OCI-LY3 (cell line): ENCODE results near the gene AP4S1.
A peak's percentile ranks its signal among the peaks of the same experiment; 100 is the strongest.
"Not testable (repeated sequence)": the region's sequence is repeated elsewhere in the genome, so short reads cannot be mapped to it uniquely, and the experiment has no call there.

Source experiments
- H2AFZ ChIP-seq: fragments of 200-600, 300-600 bp; shearing (Covaris generic); 2 replicates; pipeline ENCODE4 v1.6.0; 2014; ENCODE audit warnings: antibody characterized with exemption, low read depth, low read length
- H3K27ac ChIP-seq: fragments of 200-600, 300-600 bp; sonication (generic); 2 replicates; pipeline ENCODE4 v1.5.1; 2014; ENCODE audit warnings: mild to moderate bottlenecking, low read length, moderate library complexity, mixed read lengths
- H3K27me3 ChIP-seq: fragments of 200-600, 300-600 bp; sonication (generic); 2 replicates; pipeline ENCODE4 v1.6.1; 2014; ENCODE audit warnings: low read depth, low read length, mixed read lengths
- H3K36me3 ChIP-seq: fragments of 200-600, 300-600 bp; sonication (generic); replicated peaks from 2 replicates; pipeline ENCODE3; 2014; ENCODE audit warnings: low read depth, low read length, mixed read lengths
- H3K4me1 ChIP-seq: fragments of 300-600, 200-600 bp; sonication (generic); 2 replicates; pipeline ENCODE4 v1.6.1; 2014; ENCODE audit warnings: low read length, mixed read lengths
- H3K4me2 ChIP-seq: fragments of 200-600, 300-600 bp; sonication (generic); 2 replicates; pipeline ENCODE4 v1.6.1; 2014; ENCODE audit warnings: low read length, mixed read lengths
- H3K4me3 ChIP-seq: fragments of 300-600, 200-600 bp; sonication (generic); 2 replicates; pipeline ENCODE4 v1.5.1; 2014; ENCODE audit warnings: antibody characterized with exemption, mild to moderate bottlenecking, low read length, moderate library complexity
- H3K79me2 ChIP-seq: fragments of 300-600, 200-600 bp; shearing (Covaris generic); 2 replicates; pipeline ENCODE4 v1.6.1; 2014; ENCODE audit warnings: mild to moderate bottlenecking, low read length, mixed read lengths
- H3K9ac ChIP-seq: fragments of 300-600, 200-600 bp; shearing (Covaris generic); 2 replicates; pipeline ENCODE4 v1.6.0; 2014; ENCODE audit warnings: mild to moderate bottlenecking, low read length, moderate library complexity
- H3K9me3 ChIP-seq: fragments of 200-600, 300-600 bp; shearing (Covaris generic); 2 replicates; pipeline ENCODE4 v1.6.1; 2014; ENCODE audit warnings: low read length, mixed read lengths; ENCODE audit not compliant: insufficient read depth
- H4K20me1 ChIP-seq: fragments of 200-600, 300-600 bp; sonication (generic); 2 replicates; pipeline ENCODE4 v1.6.1; 2016; ENCODE audit warnings: low read length, mixed read lengths; ENCODE audit not compliant: insufficient read depth
- CTCF ChIP-seq: fragments of 200-600, 300-600 bp; sonication (generic); IDR thresholded peaks from 2 replicates; pipeline ENCODE4 v1.5.1; 2014; ENCODE audit warnings: antibody characterized with exemption, low read length, low read depth
- EZH2phosphoT487 ChIP-seq: fragments of 200-600 bp; shearing (Covaris generic); IDR thresholded peaks from 2 replicates; pipeline ENCODE4 v1.6.1; 2018; ENCODE audit warnings: antibody characterized with exemption, mixed run types, low read depth

The AP4S1 gene

DNA sequence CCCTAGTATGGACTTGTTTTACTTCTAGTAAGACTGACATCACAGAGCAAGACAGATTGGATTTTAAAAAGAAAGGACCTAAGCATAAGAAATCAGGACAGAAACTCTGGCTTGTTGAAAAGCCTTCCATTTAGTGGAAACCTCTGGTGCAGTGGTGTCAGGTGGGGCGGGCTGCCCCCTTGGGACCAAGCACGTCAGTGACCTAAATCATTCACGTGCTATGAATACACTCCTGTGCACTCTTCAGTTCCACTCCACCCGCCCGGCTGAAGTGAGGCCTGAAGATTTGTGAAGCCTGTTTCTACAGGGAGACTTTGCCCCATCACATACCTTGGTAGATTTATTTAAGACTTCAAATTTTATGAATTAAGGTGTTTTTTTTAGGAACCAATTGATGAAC lies 58.9 kb downstream of the AP4S1 start:
- Histone ChIP-seq H3K9me3 (no peaks in the 10 kb centered on the region), H3K79me2 (no peaks in the 10 kb centered on the region), H3K27me3 (no peaks in the 10 kb centered on the region), H3K4me1 (peaks cover 10% of the 10 kb centered on the region), H3K9ac (no peak overlapping the region), H3K4me2 (peak overlapping the region; percentile 40), H4K20me1 (no peaks in the 10 kb centered on the region; the same call in 1 of the 2 replicates), H3K27ac (no peak overlapping the region), H3K36me3 (no peaks in the 10 kb centered on the region), H3K4me3 (no peak overlapping the region), H2AFZ (peak overlapping the region; percentile 63)
- TF ChIP-seq CTCF (peak; percentile 22), EZH2phosphoT487 (no peak)

- H3K79me2 ChIP-seq, result no peaks in the 10 kb centered on the region
- TF ChIP-seq CTCF (no peak), EZH2phosphoT487 (no peak)
- no peaks in the 10 kb centered on the region for H3K27me3 ChIP-seq
- no peak overlapping the region for H3K4me3 ChIP-seq
- no peaks in the 10 kb centered on the region; the same call in 1 of the 2 replicates for H4K20me1 ChIP-seq
- H3K27ac ChIP-seq, result no peak overlapping the region
- H3K36me3 ChIP-seq, result no peaks in the 10 kb centered on the region
- H2AFZ ChIP-seq, result no peak overlapping the region
- H3K4me1 ChIP-seq, result peaks cover 10% of the 10 kb centered on the region
- H3K9ac ChIP-seq, result no peak overlapping the region
- no peak overlapping the region for H3K4me2 ChIP-seq
- no peaks in the 10 kb centered on the region for H3K9me3 ChIP-seq
These were observed 59.6 kb downstream of the AP4S1 start for GRCh38 chr14:31085027-31085426.

DNA sequence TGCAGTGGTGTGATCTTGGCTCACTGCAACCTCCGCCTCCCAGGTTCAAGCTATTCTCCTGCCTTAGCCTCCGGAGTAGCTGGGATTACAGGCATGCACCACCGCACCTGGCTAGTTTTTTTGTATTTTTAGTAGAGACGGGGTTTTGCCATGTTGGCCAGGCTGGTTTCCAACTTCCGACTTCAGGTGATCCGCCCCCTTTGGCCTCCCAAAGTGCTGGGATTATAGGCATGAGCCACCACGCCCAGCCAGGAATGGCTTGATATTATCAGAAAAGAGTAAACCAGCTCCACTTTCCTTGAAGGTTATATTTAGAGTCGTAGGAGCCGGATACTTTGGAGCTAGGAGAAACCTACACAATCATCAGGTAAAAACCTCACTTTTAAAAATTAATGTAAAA lies 61.0 kb downstream of the AP4S1 start:
- H3K9me3 ChIP-seq, H3K4me3 ChIP-seq, H3K27ac ChIP-seq, H3K27me3 ChIP-seq, H3K9ac ChIP-seq, H4K20me1 ChIP-seq, H3K4me2 ChIP-seq, H3K79me2 ChIP-seq, H2AFZ ChIP-seq, H3K36me3 ChIP-seq: not testable (repeated sequence)
- H3K4me1 ChIP-seq, result peaks cover 10% of the 10 kb centered on the region

DNA sequence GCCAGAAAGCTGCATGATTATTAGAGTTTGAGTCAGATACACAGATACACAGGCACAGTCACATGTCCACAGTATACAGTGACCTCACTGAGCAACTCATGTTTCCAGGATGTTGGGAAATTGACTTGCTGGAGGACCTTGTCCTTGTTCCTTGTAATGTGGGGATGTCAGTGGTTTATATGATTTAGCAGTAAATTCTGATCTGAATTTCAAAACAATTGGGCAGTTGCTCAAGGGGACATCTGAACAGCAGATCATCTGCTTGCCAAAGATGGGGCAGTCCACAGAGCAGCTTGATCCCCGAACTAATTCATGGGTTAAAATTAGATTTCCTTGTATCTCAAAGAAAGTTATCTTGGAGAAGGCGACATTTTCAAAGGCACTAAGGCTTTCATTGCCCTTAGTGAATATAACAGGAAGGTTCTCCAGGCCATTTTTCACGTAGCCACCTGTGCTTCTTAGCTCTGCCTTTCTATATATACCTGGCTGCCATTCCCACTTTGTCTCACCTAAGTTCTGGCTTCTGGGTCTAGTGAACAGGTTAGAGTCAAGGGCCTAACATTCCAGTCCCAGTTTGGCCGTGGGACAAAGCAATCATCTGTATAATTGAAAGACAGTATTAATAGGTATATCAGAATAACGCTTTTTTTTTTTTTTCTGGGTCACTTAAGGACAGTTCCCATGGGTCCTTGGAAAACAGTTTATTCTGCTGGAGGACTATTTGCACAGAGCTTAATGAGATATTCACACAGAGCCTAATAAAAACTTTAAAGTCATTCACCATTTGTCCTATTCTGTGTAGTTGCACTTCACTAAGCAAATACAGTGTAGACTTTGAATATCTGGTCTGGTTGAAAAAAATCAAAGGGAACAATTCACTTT lies 65.7 kb downstream of the AP4S1 start:
- Histone ChIP-seq H3K27ac (no peak overlapping the region), H3K9ac (no peak overlapping the region), H3K36me3 (no peaks in the 10 kb centered on the region), H2AFZ (no peak overlapping the region), H3K4me2 (no peak overlapping the region), H4K20me1 (no peaks in the 10 kb centered on the region; the same call in 1 of the 2 replicates), H3K27me3 (no peaks in the 10 kb centered on the region), H3K4me3 (no peak overlapping the region), H3K79me2 (no peaks in the 10 kb centered on the region), H3K9me3 (no peaks in the 10 kb centered on the region), H3K4me1 (no peaks in the 10 kb centered on the region)
- no peak for TF ChIP-seq CTCF
- TF ChIP-seq EZH2phosphoT487, result no peak
